Epidermal melanocyte (primary cell): ENCODE results near the gene HTT.

Experiments used
- DNase-seq: peaks from one replicate; pipeline ENCODE4 v3.0.0; 2011; ENCODE audit warnings: low spot score; ENCODE audit not compliant: insufficient read length

Gene HTT

GRCh38 chr4:3248811-3249661 lies 174.6 kb downstream of the HTT start, which contains the start of gene MSANTD1:
TSS of gene MSANTD1 (plus strand) at chr4:3249159. CDS start at chr4:3249223, 64 bp downstream.
- DNase-seq: no peak

GRCh38 chr4:3249711-3250437 lies 175.4 kb downstream of the HTT start:
- no peak for DNase-seq

GRCh38 chr4:3250438-3250955 lies 176.0 kb downstream of the HTT start:
- no peak for DNase-seq

GRCh38 chr4:3250956-3251690 lies 176.6 kb downstream of the HTT start:
- no peak for DNase-seq

GRCh38 chr4:3251691-3252479 lies 177.4 kb downstream of the HTT start:
- DNase-seq: no peak

- DNase-seq: no peak
Observed at GRCh38 chr4:3252480-3252828, 178.0 kb downstream of the HTT start.

GRCh38 chr4:3252831-3253641 lies 178.6 kb downstream of the HTT start:
- DNase-seq: no peak

GRCh38 chr4:3253808-3254207 lies 179.3 kb downstream of the HTT start:
- DNase-seq: no peak

- DNase-seq: no peak
Observed at GRCh38 chr4:3254302-3255131, 180.0 kb downstream of the HTT start.

GRCh38 chr4:3255611-3256186 lies 181.2 kb downstream of the HTT start:
- DNase-seq: no peak

GRCh38 chr4:3256230-3257102 lies 182.0 kb downstream of the HTT start:
- DNase-seq: no peak

- DNase-seq: no peak
Observed at GRCh38 chr4:3257103-3257555, 182.6 kb downstream of the HTT start.

- no peak for DNase-seq
Observed at GRCh38 chr4:3257556-3258482, 183.3 kb downstream of the HTT start.

- DNase-seq: no peak
Observed at GRCh38 chr4:3261411-3262207, 187.1 kb downstream of the HTT start.

GRCh38 chr4:3262208-3263052 lies 187.9 kb downstream of the HTT start:
- DNase-seq: no peak
